NCI-H2107 (cell line): ENCODE measurements around the gene HCRTR2.
"Not testable (repeated sequence)": the region's sequence is repeated elsewhere in the genome, so short reads cannot be mapped to it uniquely, and the experiment has no call there.

Experiments
- DNase-seq: peaks from one replicate; lab custom pipeline; 2025; lab: John Stamatoyannopoulos, UW

The HCRTR2 gene

GRCh38 chr6:55212156-55212555 lies 37.8 kb downstream of the HCRTR2 start:
- no peak for DNase-seq

- DNase-seq = no peak
Measured at GRCh38 chr6:55220961-55221360, 46.6 kb downstream of the HCRTR2 start.

DNA sequence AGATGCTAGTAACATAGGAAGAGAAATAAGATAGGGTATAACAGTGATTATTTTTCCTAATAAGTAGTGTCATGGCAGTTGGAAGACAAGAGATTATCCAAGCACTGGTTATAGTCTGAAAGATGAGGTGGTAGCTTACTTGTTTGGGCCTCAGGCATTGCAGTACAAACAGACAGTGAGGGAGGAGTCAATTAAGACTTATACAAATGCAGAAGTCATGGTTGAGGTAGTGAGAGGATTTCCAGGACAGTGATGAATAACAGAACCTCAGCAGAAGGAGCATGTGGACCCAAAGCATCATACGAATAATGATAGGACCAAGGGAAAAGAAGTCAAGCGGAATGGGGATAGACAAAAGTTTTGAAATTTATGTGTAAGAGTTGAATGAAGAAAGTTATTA lies 53.5 kb downstream of the HCRTR2 start:
- DNase-seq = no peak

GRCh38 chr6:55239099-55239498 lies 64.8 kb downstream of the HCRTR2 start:
- no peak for DNase-seq

DNA sequence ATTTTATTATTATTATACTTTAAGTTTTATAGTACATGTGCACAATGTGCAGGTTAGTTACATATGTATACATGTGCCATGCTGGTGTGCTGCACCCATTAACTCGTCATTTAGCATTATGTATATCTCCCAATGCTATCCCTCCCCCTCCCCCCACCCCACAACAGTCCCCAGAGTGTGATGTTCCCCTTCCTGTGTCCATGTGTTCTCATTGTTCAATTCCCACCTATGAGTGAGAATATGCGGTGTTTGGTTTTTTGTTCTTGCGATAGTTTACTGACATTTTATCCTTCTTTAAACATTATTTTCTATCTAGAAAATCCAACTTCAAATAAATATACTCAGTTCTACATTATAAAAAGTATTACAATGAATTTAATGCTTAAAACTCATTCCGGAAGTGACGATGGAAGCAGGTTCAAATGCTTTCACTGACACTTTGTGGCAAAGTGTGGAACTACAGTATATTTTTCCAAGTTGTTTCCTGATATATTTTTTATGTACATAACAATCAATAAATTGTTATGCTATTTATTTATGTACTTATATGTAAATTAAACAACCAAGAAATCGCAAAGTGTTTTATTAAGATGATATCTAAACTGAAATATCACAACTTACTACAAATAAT lies 66.8 kb downstream of the HCRTR2 start:
- not testable (repeated sequence) for DNase-seq

DNA sequence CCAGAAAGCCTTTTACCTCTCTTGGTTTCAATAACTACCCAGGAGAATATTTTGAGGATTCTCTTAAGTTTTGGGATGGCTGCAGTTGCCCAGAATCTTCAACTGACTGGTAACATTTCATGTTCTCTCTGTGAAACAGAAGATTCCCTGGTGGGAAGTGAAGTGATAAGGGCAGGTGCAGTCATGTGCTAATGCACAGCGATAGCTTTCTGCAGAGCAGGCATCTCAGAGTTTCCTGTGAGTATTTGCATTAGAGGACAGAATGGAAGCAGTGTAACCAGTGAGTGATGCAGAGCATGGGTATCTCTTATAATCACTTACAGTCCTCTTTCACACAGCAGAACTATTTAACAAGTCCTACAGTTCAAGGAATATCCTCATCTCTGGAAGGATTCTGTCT lies 76.1 kb downstream of the HCRTR2 start:
- DNase-seq = no peak

- no peak for DNase-seq
Measured at GRCh38 chr6:55255113-55255512, 80.8 kb downstream of the HCRTR2 start.

DNA sequence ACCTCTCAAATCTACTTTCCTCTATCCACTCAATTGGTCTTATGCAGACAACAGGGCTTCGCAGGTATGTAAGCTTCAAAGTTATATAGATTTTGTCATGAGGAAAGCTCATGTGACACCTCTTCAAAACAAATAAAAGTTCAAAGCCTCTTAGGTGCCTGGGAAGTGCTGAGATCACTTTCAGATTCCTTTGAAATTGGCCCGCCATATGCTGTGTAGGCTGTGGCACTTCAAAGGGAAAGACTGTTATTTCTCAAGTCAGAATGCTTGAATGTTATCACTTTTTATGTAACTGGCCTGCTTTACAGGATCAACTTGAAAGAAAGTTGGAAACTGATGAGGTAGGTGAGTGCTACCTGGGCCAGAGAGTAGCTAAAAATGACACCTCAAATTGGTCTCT lies 85.9 kb downstream of the HCRTR2 start:
- DNase-seq = no peak

GRCh38 chr6:55265409-55266114 lies 91.2 kb downstream of the HCRTR2 start:
- no peak for DNase-seq

GRCh38 chr6:55266896-55267295 lies 92.6 kb downstream of the HCRTR2 start:
- DNase-seq = no peak

- no peak for DNase-seq
Measured at GRCh38 chr6:55276745-55277530, 102.6 kb downstream of the HCRTR2 start.

DNA sequence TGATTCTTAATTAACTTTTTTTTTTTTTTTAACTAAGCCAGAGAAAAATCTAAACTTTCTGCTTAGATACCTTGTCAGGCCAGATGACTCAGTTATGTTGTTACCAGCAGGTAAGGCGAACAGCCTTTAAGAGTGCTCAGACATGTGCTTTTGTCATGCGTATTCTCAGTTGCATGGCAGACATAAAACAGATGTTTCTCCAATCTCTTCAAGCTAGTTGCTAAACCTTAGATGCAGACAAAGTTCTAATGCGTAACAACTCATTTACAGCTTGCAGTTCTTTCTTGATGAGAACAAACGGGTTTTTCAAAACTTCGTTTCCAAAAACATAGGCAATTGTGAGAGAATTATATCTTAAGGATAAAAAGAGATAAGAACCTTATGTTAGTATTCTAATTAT lies 103.3 kb downstream of the HCRTR2 start:
- no peak for DNase-seq

DNA sequence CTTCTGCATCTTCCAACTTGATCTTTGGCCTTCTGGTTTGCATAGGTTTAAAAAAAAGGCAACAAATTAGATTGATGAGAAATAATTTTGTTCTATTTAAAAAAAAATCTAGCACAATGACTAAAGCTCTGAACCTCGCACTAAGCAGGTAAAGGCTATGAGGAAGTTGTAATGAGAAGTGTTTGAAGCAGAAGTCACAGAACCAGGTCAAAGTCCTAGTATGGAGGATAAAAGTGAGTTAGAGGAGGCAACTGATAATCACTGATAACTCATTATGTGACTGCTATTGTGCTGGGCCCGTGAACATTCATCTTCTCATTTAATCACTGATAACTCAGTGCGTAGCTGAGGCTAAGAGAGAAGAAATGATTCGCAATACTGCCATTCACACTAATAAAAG lies 106.9 kb downstream of the HCRTR2 start:
- no peak for DNase-seq

DNA sequence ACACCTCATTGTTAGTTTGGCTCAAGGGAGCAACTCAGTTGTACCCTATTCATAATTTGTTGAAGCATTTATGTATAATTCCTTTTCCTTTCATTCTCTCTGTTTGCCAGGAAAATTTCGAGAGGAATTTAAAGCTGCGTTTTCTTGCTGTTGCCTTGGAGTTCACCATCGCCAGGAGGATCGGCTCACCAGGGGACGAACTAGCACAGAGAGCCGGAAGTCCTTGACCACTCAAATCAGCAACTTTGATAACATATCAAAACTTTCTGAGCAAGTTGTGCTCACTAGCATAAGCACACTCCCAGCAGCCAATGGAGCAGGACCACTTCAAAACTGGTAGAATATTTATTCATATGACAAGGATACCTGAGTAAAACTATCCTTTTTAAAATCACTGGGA lies 107.8 kb downstream of the HCRTR2 start:
- DNase-seq = no peak

GRCh38 chr6:55286824-55287223 lies 112.5 kb downstream of the HCRTR2 start:
- DNase-seq = no peak

DNA sequence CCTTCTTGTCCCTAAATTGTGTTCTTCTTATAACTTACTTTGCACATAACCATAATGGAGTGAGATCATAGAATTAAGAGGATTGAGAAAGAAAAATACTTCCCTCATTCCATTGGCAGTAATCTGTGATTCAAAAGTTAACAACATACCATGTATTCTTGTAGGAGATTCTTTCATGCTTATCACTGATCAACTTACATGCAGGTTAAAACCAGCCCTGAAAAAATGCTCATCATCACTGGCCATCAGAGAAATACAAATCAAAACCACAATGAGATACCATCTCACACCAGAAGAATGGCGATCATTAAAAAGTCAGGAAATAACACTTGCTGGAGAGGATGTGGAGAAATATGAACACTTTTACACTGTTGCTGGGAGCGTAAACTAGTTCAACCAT lies 116.4 kb downstream of the HCRTR2 start:
- no peak for DNase-seq

DNA sequence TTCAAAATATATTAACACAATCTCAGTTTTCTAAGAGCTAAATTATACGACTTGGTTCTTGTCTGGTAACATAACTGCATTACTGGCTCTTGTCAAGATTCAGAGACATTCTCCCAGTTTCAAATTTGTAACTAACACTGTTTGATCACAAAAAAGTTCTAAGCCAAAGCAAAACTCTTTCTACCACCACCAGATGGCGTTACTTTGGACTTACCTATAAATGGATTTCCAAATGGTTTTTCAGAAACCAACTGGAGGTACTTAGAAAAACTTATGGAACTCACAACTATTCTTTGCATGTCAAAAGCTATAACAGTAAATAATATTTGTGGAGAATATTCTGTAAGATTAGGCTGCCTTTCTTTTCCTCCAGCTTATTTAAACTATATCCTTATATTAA lies 118.8 kb downstream of the HCRTR2 start:
- DNase-seq = no peak

DNA sequence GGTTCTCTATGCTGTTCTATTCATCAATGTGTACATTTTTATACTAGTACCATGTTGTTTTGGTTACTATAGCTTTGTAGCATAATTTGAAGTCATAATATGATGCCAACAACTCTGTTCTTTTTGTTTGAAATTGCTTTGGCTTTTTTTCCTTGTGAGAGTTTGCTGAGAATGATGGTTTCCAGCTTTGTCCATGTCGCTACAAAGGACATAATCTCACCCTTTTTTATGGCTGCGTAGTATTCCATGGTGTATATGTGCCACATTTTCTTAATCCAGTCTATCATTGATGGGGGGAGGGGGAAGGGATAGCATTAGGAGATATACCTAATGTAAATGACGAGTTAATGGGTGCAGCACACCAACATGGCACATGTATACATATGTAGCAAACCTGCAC lies 122.9 kb downstream of the HCRTR2 start:
- DNase-seq = not testable (repeated sequence)

- no peak for DNase-seq
Measured at GRCh38 chr6:55299286-55299985, 125.1 kb downstream of the HCRTR2 start.

DNA sequence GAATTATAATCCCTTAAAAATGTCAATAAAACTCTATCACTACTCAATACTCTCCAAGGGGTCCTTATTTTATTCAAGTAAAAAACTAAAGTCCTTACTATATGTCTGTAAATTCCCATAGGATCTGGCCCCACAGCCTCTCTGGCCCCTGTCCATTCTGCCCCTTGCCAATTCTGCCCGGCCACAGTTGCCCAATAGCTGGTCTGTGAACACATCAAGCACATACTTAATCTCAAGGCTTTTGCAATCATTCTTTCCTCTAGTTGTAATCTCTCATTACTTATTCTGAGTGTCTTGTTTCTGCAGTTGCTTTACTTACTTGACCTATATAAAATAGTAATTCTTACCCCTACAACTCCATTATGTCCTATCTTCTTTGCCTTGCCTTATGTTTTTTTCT lies 130.4 kb downstream of the HCRTR2 start:
- DNase-seq = no peak

DNA sequence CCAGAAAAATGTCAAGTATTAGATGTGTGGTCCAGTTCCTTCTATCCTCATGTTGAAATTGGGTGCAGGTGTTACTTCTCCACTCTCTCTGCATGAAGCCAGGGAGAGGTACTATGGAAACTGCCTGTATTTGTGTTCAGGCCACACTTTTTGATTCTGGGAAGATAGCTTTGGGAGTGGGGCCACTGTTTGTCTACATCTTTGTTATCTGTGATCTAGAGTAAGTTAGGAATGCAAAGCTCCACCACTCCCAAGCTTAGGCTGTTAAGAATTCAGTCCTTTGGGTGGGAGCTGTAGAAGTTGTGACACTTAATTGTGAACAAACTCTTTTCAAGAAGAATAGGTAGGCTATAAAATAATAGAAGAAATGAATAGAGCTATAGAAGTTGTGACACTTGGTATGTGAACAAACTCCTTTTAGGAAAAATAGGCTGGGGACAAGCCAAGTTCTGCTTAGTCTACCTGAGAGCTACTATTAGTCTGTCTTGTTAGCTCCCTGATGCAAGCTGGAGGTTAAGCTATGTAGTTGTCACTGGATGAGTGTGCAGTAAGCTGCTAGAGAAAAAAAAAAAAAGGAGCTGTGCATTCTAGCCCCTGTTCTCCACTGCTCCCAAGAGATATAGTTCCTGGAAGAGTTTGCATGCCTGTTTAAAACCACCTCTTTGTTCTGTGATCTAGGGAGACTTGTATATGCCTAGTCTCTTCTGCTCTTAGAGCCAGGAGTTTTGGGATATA lies 145.8 kb downstream of the HCRTR2 start:
- DNase-seq = no peak

DNA sequence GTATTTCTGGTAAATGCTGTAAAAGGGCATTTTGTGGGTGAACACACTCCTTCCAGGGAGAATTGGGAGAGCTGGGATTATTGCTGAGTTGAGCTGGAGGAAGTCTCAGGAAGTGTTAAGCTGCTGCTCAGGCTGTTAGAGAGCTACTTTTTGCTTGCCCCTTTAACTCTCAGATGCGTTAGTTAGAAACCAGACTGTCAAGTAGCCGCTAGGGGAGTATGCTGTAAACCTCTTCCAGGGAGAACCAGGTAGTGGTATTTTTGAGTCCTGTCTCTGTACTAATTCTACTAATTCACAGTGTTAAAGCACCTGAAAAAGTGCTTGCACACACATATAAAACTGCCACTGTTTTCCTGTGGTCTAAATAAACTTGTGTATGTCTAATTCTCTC lies 146.4 kb downstream of the HCRTR2 start:
- no peak for DNase-seq
